OCI-LY3 (cell line): Measurements from ENCODE around the gene CFB.

Experiments
- H2AFZ ChIP-seq: fragments of 200-600, 300-600 bp; shearing (Covaris generic); 2 replicates; pipeline ENCODE4 v1.6.0; 2014; ENCODE audit warnings: antibody characterized with exemption, low read depth, low read length
- H3K27ac ChIP-seq: fragments of 200-600, 300-600 bp; sonication (generic); 2 replicates; pipeline ENCODE4 v1.5.1; 2014; ENCODE audit warnings: mild to moderate bottlenecking, low read length, moderate library complexity, mixed read lengths
- H3K27me3 ChIP-seq: fragments of 200-600, 300-600 bp; sonication (generic); 2 replicates; pipeline ENCODE4 v1.6.1; 2014; ENCODE audit warnings: low read depth, low read length, mixed read lengths
- H3K36me3 ChIP-seq: fragments of 200-600, 300-600 bp; sonication (generic); replicated peaks from 2 replicates; pipeline ENCODE3; 2014; ENCODE audit warnings: low read depth, low read length, mixed read lengths
- H3K4me1 ChIP-seq: fragments of 300-600, 200-600 bp; sonication (generic); 2 replicates; pipeline ENCODE4 v1.6.1; 2014; ENCODE audit warnings: low read length, mixed read lengths
- H3K4me2 ChIP-seq: fragments of 200-600, 300-600 bp; sonication (generic); 2 replicates; pipeline ENCODE4 v1.6.1; 2014; ENCODE audit warnings: low read length, mixed read lengths
- H3K4me3 ChIP-seq: fragments of 300-600, 200-600 bp; sonication (generic); 2 replicates; pipeline ENCODE4 v1.5.1; 2014; ENCODE audit warnings: antibody characterized with exemption, mild to moderate bottlenecking, low read length, moderate library complexity
- H3K79me2 ChIP-seq: fragments of 300-600, 200-600 bp; shearing (Covaris generic); 2 replicates; pipeline ENCODE4 v1.6.1; 2014; ENCODE audit warnings: mild to moderate bottlenecking, low read length, mixed read lengths
- H3K9ac ChIP-seq: fragments of 300-600, 200-600 bp; shearing (Covaris generic); 2 replicates; pipeline ENCODE4 v1.6.0; 2014; ENCODE audit warnings: mild to moderate bottlenecking, low read length, moderate library complexity
- H3K9me3 ChIP-seq: fragments of 200-600, 300-600 bp; shearing (Covaris generic); 2 replicates; pipeline ENCODE4 v1.6.1; 2014; ENCODE audit warnings: low read length, mixed read lengths; ENCODE audit not compliant: insufficient read depth
- H4K20me1 ChIP-seq: fragments of 200-600, 300-600 bp; sonication (generic); 2 replicates; pipeline ENCODE4 v1.6.1; 2016; ENCODE audit warnings: low read length, mixed read lengths; ENCODE audit not compliant: insufficient read depth
- CTCF ChIP-seq: fragments of 200-600, 300-600 bp; sonication (generic); IDR thresholded peaks from 2 replicates; pipeline ENCODE4 v1.5.1; 2014; ENCODE audit warnings: antibody characterized with exemption, low read length, low read depth
- EZH2phosphoT487 ChIP-seq: fragments of 200-600 bp; shearing (Covaris generic); IDR thresholded peaks from 2 replicates; pipeline ENCODE4 v1.6.1; 2018; ENCODE audit warnings: antibody characterized with exemption, mixed run types, low read depth

CFB gene

GRCh38 chr6:31897612-31898382 is 48.1 kb upstream of the CFB start, which contains the start of gene EHMT2:
EHMT2 (minus strand) TSS chr6:31897698; CDS start chr6:31897677, 21 bp downstream.
- peaks cover 26% of the 10 kb centered on the region for H3K4me1 ChIP-seq
- peak within 1 kb of the TSS; percentile 90 for H3K9ac ChIP-seq
- H3K4me2 ChIP-seq: peak within 1 kb of the TSS; percentile 95
- peak within 1 kb of the TSS; percentile 47 for H2AFZ ChIP-seq
- peak within 1 kb of the TSS; percentile 99 for H3K4me3 ChIP-seq
- peaks cover 3% of the 10 kb centered on the region for H3K36me3 ChIP-seq
- H3K27me3 ChIP-seq: no peaks in the 10 kb centered on the region
- TF ChIP-seq EZH2phosphoT487 (no peak), CTCF (no peak)
- peaks cover 23% of the 10 kb centered on the region for H3K79me2 ChIP-seq
- no peaks in the 10 kb centered on the region for H3K9me3 ChIP-seq
- H3K27ac ChIP-seq: peak within 1 kb of the TSS; percentile 71
- H4K20me1 ChIP-seq: peaks cover 3% of the 10 kb centered on the region; the same call in 1 of the 2 replicates

- H4K20me1 ChIP-seq: peaks cover 3% of the 10 kb centered on the region; the same call in 1 of the 2 replicates
- H3K9me3 ChIP-seq: no peaks in the 10 kb centered on the region
- no peak for TF ChIP-seq EZH2phosphoT487
- TF ChIP-seq CTCF: no peak
- peak overlapping the region; percentile 90 for H3K9ac ChIP-seq
- peaks cover 3% of the 10 kb centered on the region for H3K36me3 ChIP-seq
- peaks cover 23% of the 10 kb centered on the region for H3K79me2 ChIP-seq
- H2AFZ ChIP-seq: no peak overlapping the region
- H3K27me3 ChIP-seq: no peaks in the 10 kb centered on the region
- H3K4me3 ChIP-seq: peak overlapping the region; percentile 99
- H3K4me2 ChIP-seq: peak overlapping the region; percentile 95
- peak overlapping the region; percentile 71 for H3K27ac ChIP-seq
- peaks cover 30% of the 10 kb centered on the region for H3K4me1 ChIP-seq
Observed at GRCh38 chr6:31898383-31899011, 47.4 kb upstream of the CFB start.

GRCh38 chr6:31899215-31899614 is 46.7 kb upstream of the CFB start:
- Histone ChIP-seq H3K9ac (0 out of 2 replicates have a peak overlapping the region, but pooled peaks have one; percentile 90), H4K20me1 (peaks cover 3% of the 10 kb centered on the region; the same call in 1 of the 2 replicates), H3K9me3 (no peaks in the 10 kb centered on the region), H3K36me3 (peaks cover 3% of the 10 kb centered on the region), H2AFZ (no peak overlapping the region), H3K4me2 (peak overlapping the region; percentile 95; the same call in 1 of the 2 replicates), H3K79me2 (peaks cover 23% of the 10 kb centered on the region), H3K4me1 (peaks cover 30% of the 10 kb centered on the region), H3K27me3 (no peaks in the 10 kb centered on the region), H3K27ac (peak overlapping the region; percentile 35), H3K4me3 (0 out of 2 replicates have a peak overlapping the region, but pooled peaks have one; percentile 99)
- TF ChIP-seq EZH2phosphoT487: no peak
- TF ChIP-seq CTCF: no peak
